H7 (cell line): ENCODE measurements around the gene SUSD1. TPM values are rescaled to one million over a fixed set of nuclear protein-coding genes. Genes with fewer than 3 reads are reported as not detected.
A peak's percentile ranks its signal among the peaks of the same experiment; 100 is the strongest.

Source experiments
- DNase-seq: peaks from one replicate; pipeline ENCODE4 v3.0.0; 2012
- H3K27me3 ChIP-seq: 2 replicates; pipeline ENCODE4 v1.6.0; 2011; ENCODE audit warnings: mild to moderate bottlenecking, low read length; ENCODE audit not compliant: control insufficient read depth, insufficient read depth
- H3K36me3 ChIP-seq: replicated peaks from 2 replicates; pipeline ENCODE4 v1.5.1; 2011; ENCODE audit warnings: low read length; ENCODE audit not compliant: control insufficient read depth, insufficient read depth
- H3K4me3 ChIP-seq: 2 replicates; pipeline ENCODE4 v1.5.1; 2011; ENCODE audit warnings: low read depth, mild to moderate bottlenecking, control low read depth, low read length, moderate library complexity; ENCODE audit not compliant: insufficient read depth
- total RNA-seq: library from RNA; depleted of rRNA; stranded (reverse); fragments of >200 nt; shearing (Covaris generic); gene quantifications from 2 replicates; pipeline ENCODE4 v1.2.3, GENCODE V29; 2014

Gene SUSD1
- total RNA-seq, 1 experiment from 2014 or later: 3.0 TPM

- DNase-seq: no peak
- Histone ChIP-seq H3K4me3 (no peak overlapping the region), H3K27me3 (no peaks in the 10 kb centered on the region), H3K36me3 (no peaks in the 10 kb centered on the region)
These were observed 127.5 kb downstream of the SUSD1 start for GRCh38 chr9:112047538-112048066.

- Histone ChIP-seq H3K27me3 (no peaks in the 10 kb centered on the region), H3K36me3 (no peaks in the 10 kb centered on the region), H3K4me3 (no peak overlapping the region)
- no peak for DNase-seq
These were observed 128.9 kb downstream of the SUSD1 start for GRCh38 chr9:112046181-112046580.

GRCh38 chr9:112044881-112045280 is 130.2 kb downstream of the SUSD1 start:
- Histone ChIP-seq H3K36me3 (no peaks in the 10 kb centered on the region), H3K27me3 (no peaks in the 10 kb centered on the region), H3K4me3 (no peak overlapping the region)
- DNase-seq: no peak

- Histone ChIP-seq H3K36me3 (no peaks in the 10 kb centered on the region; the same call in 1 of the 2 replicates), H3K4me3 (no peak overlapping the region), H3K27me3 (no peaks in the 10 kb centered on the region)
- DNase-seq: no peak
These were observed 130.9 kb downstream of the SUSD1 start for GRCh38 chr9:112044186-112044585.

GRCh38 chr9:112043423-112043822 is 131.7 kb downstream of the SUSD1 start:
- H3K36me3 ChIP-seq: no peaks in the 10 kb centered on the region; the same call in 1 of the 2 replicates
- DNase-seq: no peak
- no peaks in the 10 kb centered on the region for H3K27me3 ChIP-seq
- H3K4me3 ChIP-seq: no peak overlapping the region

- no peak for DNase-seq
- H3K36me3 ChIP-seq: no peaks in the 10 kb centered on the region; the same call in 1 of the 2 replicates
- no peak overlapping the region for H3K4me3 ChIP-seq
- H3K27me3 ChIP-seq: no peaks in the 10 kb centered on the region
These were observed 132.3 kb downstream of the SUSD1 start for GRCh38 chr9:112042769-112043168.

GRCh38 chr9:112042244-112042638 is 132.9 kb downstream of the SUSD1 start:
- no peak for DNase-seq
- Histone ChIP-seq H3K4me3 (no peak overlapping the region), H3K27me3 (no peaks in the 10 kb centered on the region), H3K36me3 (no peaks in the 10 kb centered on the region; the same call in 1 of the 2 replicates)

- peak; percentile 31 for DNase-seq
These were observed 133.4 kb downstream of the SUSD1 start for GRCh38 chr9:112041536-112042243.

GRCh38 chr9:112041199-112041535 is 133.9 kb downstream of the SUSD1 start:
- Histone ChIP-seq H3K4me3 (no peak overlapping the region), H3K36me3 (no peaks in the 10 kb centered on the region; the same call in 1 of the 2 replicates), H3K27me3 (no peaks in the 10 kb centered on the region)
- DNase-seq: no peak

More at GRCh38 chr9:112041536-112042243, 133.4 kb downstream of the SUSD1 start:
- H3K36me3 ChIP-seq: no peaks in the 10 kb centered on the region; the same call in 1 of the 2 replicates
- no peak overlapping the region for H3K4me3 ChIP-seq
- H3K27me3 ChIP-seq: no peaks in the 10 kb centered on the region

GRCh38 chr9:112038017-112038408 is 137.1 kb downstream of the SUSD1 start:
- H3K27me3 ChIP-seq: no peaks in the 10 kb centered on the region
- no peaks in the 10 kb centered on the region; the same call in 1 of the 2 replicates for H3K36me3 ChIP-seq
- no peak overlapping the region for H3K4me3 ChIP-seq
- DNase-seq: no peak

GRCh38 chr9:112037281-112038016 is 137.6 kb downstream of the SUSD1 start:
- H3K4me3 ChIP-seq: no peak overlapping the region

GRCh38 chr9:112035166-112035826 is 139.8 kb downstream of the SUSD1 start:
- H3K27me3 ChIP-seq: no peaks in the 10 kb centered on the region
- H3K4me3 ChIP-seq: no peak overlapping the region
- H3K36me3 ChIP-seq: no peaks in the 10 kb centered on the region; the same call in 1 of the 2 replicates
- DNase-seq: no peak

More at GRCh38 chr9:112037281-112038016, 137.6 kb downstream of the SUSD1 start:
- H3K27me3 ChIP-seq: no peaks in the 10 kb centered on the region
- no peaks in the 10 kb centered on the region; the same call in 1 of the 2 replicates for H3K36me3 ChIP-seq
- no peak for DNase-seq

GRCh38 chr9:112034216-112034611 is 140.9 kb downstream of the SUSD1 start:
- DNase-seq: no peak
- H3K4me3 ChIP-seq: no peak overlapping the region
- no peaks in the 10 kb centered on the region for H3K27me3 ChIP-seq
- H3K36me3 ChIP-seq: no peaks in the 10 kb centered on the region
